Germinal center (tissue), 1 donor: ENCODE measurements around the gene KRTAP4-16.
"Not testable (repeated sequence)": the region's sequence is repeated elsewhere in the genome, so short reads cannot be mapped to it uniquely, and the experiment has no call there.

Source experiments
- DNase-seq: peaks from one replicate; pipeline ENCODE4 v3.0.0; 2012; ENCODE audit warnings: mixed read lengths, low spot score

The KRTAP4-16 gene

GRCh38 chr17:41101586-41102259, at the start of gene KRTAP4-16:
KRTAP4-16 (minus strand) TSS chr17:41102209; CDS start chr17:41102209, 0 bp downstream.
- no peak for DNase-seq

GRCh38 chr17:41151525-41151924, 49.5 kb upstream of the KRTAP4-16 start:
- DNase-seq, result no peak

GRCh38 chr17:41150026-41150425, 48.0 kb upstream of the KRTAP4-16 start:
- DNase-seq, result no peak

DNA sequence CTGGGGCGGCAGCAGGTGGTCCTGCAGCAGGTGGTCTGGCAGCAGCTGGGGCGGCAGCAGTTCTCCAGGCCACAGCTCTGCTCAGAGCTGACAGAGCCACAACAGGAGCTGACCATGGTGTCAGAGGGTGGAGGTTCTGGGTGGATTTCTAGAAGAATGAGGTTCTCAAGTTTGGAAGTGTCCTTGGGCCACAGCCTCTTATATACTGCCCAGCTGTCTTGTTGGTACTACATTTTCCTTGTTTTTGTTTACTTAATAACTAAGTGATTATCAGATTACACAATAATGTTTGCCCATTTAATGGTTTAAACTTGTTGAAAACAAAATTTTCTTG, 47.6 kb upstream of the KRTAP4-16 start, which contains the start of gene KRTAP4-5:
KRTAP4-5 (minus strand) TSS at position 174 of the 334 bp plus-strand sequence; CDS start at position 116, 58 bp downstream.
- DNase-seq, result no peak

- DNase-seq, result not testable (repeated sequence)
These were observed 47.1 kb upstream of the KRTAP4-16 start for GRCh38 chr17:41148971-41149651.

GRCh38 chr17:41147531-41148204, 45.7 kb upstream of the KRTAP4-16 start:
- DNase-seq, result no peak

GRCh38 chr17:41145261-41145660, 43.3 kb upstream of the KRTAP4-16 start:
- DNase-seq, result no peak

GRCh38 chr17:41144846-41145245, 42.8 kb upstream of the KRTAP4-16 start:
- DNase-seq, result no peak

DNA sequence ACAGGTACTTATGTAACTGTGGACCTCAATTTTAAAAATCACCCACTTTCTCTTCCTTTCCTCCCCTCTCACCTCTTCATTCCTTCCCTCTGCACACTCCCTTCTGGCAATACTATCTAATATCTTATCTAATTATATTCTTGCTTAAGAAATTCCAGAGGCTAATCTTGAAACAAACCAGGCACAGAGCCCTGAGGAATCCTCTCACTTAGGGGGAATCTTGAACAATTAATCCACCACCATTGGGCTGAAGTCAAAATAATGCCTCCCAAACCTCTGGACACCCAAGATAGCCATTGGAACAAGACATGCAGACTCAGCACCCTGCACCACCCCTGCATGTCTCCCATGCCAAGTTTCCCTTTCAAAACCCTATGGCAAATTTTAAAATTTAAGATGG, 39.4 kb upstream of the KRTAP4-16 start:
- no peak for DNase-seq

DNA sequence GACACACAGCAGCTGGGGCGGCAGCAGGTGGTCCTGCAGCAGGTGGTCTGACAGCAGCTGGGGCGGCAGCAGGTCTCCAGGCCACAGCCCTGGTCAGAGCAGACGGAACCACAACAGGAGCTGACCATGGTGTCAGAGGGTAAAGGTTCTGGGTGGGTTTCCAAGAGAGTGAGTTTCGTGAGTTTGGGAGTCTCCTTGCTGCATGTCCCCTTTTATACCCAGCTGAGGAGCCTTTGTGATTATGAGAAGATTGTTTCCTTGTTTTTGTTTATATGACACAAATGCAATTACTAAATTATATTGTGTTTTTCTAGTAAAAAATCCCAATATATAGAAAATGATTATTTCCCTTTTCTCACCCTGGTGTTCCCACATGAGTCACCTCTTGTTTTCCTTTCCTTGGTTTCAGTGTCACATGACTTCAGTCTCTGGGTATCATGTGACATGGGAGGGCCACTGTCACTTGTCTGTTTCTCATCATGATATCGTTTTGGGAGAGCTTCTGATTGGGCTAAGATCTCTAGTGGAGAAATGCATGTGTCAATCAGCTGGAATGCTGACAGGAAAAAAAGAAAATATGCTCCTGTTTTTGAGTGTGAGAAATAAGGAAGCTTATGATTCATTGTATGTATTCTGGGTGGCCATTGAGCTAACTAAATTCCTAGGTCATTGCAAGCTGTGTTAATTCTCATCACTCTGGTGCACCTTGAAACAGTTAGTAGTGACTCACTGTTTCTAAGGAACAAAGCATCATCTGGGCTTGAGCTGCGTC, 38.5 kb upstream of the KRTAP4-16 start, which contains the start of gene KRTAP4-6:
KRTAP4-6 (minus strand) TSS at position 185 of the 772 bp plus-strand sequence; CDS start at position 128, 57 bp downstream.
- DNase-seq, result no peak

DNA sequence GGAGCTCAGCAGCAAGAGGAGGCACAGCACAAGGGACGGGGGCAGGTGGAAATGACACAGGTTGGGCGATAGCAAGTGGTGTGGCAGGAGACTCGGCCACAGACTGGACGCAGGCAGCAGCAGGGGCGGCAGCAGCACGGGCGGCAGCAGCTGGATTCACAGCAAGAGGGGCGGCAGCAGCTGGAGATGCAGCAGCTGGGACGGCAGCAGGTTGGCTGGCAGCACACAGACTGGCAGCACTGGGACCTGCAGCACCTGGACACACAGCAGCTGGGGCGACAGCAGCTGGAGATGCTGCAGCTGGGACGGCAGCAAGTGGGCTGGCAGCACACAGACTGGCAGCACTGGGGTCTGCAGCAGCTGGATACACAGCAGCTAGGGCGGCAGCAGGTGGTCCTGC, 37.9 kb upstream of the KRTAP4-16 start:
- DNase-seq, result not testable (repeated sequence)

DNA sequence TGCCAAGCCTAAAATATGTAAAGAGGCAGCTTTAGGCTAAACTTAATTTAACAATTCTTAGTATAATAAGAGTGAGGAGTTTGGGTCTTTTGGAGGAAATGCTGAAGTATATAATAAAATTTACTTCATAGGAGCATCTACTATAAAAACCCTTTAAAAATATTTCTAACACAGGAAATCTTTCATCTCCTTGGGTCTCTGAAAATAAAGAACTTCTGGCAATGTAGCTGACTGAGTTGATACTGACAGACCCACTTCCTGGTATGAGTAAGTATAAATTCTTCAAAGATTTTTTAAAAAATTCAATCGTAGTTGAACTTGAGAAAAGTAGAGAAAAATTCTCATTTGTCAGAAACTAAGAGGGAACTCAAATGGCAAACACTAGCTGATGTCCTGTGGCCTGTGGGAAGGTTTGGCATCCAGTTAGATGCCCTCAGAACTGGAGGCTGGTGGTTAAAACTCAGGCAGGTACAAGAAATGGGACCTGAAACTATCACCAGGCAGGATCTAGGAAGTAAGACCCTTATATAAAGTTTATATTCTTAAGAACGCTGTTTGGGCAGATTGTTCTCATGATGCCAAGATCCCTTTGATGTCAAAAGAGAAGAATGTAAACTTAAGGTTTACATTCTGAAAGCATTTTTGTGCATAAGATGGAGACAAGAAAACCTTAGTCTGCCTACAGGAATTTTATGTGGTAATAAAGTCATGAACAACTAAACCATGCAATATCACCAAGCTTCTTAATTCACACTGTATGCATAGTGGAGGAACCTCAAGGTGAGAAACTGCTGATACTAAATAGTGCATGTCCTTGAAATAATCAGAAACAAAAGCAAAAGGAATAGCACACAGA, 32.1 kb upstream of the KRTAP4-16 start:
- DNase-seq, result no peak

DNA sequence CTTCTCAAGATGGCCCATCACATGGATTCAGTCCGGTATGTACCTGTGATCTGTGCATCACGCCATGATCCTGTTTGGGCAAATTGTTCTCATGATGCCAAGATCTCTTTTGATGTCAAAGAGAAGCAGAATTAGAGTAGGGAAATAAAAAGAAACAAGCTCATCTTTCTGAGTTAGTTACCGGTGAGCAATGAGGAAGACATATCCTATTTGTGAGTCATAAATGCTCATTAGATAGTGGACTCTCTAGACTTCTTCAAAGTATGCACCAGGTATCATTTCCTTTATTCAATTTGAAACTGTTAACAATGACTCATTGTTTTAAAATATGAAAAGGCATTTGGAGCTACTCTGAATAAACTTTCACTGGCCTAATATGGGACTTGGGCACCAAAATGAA, 30.0 kb upstream of the KRTAP4-16 start:
- DNase-seq, result no peak

DNA sequence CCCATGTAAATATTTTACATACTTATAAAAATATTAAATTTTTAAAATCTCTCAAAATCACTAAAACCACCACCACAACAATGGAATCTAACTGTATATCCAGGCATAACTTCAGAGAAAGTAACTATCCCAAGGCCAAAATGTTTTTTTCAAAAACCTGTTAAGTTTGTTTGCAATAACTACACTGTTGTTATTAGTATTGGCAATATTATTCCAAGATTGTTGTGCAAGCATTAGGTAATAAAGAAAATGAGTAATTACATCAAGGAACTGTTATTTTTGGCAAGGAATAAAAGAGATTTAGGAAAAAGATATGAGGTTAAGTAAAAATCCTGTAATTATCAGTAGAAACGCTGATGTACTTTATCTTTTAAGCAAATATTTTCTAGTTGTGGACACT, 25.4 kb upstream of the KRTAP4-16 start:
- no peak for DNase-seq

- DNase-seq, result no peak
These were observed 24.4 kb upstream of the KRTAP4-16 start for GRCh38 chr17:41126412-41126811.

GRCh38 chr17:41125064-41125463, 23.1 kb upstream of the KRTAP4-16 start:
- no peak for DNase-seq

DNA sequence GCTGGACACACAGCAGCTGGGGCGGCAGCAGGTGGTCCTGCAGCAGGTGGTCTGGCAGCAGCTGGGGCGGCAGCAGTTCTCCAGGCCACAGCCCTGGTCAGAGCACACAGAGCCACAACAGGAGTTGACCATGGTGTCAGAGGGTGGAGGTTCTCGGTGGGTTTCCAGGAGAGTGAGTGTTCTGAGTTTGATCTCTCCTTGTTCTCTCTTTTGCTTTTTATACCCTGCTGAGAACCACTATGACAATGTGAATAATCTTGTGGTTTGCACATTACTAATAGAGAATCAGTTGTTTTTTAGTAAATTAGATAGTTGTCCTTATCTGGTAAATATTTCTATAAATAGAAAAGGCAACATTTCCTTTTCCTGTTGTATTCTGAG, 22.0 kb upstream of the KRTAP4-16 start, which contains the start of gene KRTAP4-12:
KRTAP4-12 (minus strand) TSS at position 192 of the 381 bp plus-strand sequence; CDS start at position 132, 60 bp downstream.
- not testable (repeated sequence) for DNase-seq

DNA sequence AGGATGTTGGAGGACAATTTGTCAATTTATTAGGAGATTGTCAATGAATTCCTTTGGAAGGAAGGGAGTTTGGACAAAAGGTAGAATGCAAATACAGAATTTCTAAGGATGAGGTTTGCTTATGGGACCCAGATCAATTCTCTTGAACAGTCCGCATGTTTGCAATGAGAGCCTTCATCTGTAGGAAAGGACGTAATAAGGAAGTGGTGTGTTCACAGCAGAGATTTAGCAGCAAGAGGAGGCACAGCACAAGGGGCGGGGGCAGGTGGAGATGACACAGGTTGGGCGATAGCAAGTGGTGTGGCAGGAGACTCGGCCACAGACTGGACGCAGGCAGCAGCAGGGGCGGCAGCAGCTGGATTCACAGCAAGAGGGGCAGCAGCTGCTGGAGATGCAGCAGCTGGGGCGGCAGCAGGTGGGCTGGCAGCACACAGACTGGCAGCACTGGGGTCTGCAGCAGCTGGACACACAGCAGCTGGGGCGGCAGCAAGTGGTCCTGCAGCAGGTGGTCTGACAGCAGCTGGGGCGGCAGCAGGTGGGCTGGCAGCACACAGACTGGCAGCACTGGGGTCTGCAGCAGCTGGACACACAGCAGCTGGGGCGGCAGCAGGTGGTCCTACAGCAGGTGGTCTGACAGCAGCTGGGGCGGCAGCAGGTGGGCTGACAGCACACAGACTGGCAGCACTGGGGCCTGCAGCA, 21.4 kb upstream of the KRTAP4-16 start:
- DNase-seq, result not testable (repeated sequence)

GRCh38 chr17:41121742-41122141, 19.7 kb upstream of the KRTAP4-16 start:
- DNase-seq, result no peak
